ENCODE data around the gene TRPM3.

Gene TRPM3

DNA sequence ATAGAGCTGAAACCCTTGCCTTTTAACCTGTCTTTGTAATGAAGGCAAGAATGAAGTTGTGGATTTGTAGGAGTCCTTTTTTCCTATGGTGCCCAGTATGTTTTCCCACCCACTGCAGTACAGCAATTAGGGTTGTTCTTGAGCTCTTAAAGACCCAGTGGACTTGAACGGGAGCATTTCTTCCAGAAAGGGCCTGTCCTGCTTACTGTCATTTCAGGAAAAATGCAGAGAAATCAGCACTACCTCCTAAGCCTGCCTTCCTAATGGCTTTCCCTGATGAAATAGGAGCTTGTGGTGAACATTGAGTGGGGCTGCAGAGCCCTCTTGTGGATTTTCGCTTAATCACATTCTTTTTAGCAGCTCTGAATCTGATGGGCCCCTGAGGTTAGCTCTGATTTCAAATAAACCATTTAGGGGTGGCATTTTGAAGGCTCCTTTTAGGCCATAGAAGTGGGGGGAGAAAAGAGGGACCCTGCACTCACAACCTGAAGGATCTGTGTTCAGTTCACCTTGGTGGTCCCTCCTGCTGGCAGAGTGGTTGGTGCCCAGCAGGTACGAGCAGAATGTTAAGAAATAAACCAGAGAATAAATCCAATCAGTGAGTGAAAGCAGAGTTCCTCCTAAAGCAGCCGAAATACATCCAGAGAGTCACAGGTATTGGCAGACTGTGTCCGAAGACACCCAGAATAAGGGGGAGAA lies 519.0 kb downstream of the TRPM3 start:
- Histone ChIP-seq H3K27ac (peak overlapping the region; percentile 98), H3K4me3 (ENCODE audit: low read depth, low read length) (peak overlapping the region; percentile 24), H3K27me3 (replicated peaks) (no peaks in the 10 kb centered on the region), H3K36me3 (replicated peaks) (no peaks in the 10 kb centered on the region)
- peak; percentile 85 for DNase-seq
- in situ Hi-C loops (cut with HindIII; ENCODE audit: low pct_ligation_motif_present, low sequenced_read_pairs) = no loop called here
- TF ChIP-seq, protein P1, sequence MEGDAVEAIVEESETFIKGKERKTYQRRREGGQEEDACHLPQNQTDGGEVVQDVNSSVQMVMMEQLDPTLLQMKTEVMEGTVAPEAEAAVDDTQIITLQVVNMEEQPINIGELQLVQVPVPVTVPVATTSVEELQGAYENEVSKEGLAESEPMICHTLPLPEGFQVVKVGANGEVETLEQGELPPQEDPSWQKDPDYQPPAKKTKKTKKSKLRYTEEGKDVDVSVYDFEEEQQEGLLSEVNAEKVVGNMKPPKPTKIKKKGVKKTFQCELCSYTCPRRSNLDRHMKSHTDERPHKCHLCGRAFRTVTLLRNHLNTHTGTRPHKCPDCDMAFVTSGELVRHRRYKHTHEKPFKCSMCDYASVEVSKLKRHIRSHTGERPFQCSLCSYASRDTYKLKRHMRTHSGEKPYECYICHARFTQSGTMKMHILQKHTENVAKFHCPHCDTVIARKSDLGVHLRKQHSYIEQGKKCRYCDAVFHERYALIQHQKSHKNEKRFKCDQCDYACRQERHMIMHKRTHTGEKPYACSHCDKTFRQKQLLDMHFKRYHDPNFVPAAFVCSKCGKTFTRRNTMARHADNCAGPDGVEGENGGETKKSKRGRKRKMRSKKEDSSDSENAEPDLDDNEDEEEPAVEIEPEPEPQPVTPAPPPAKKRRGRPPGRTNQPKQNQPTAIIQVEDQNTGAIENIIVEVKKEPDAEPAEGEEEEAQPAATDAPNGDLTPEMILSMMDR (IDR thresholded peaks at IDR 0.05; ENCODE audit: low read depth, low read length, missing control alignments) = peak; percentile 83

DNA sequence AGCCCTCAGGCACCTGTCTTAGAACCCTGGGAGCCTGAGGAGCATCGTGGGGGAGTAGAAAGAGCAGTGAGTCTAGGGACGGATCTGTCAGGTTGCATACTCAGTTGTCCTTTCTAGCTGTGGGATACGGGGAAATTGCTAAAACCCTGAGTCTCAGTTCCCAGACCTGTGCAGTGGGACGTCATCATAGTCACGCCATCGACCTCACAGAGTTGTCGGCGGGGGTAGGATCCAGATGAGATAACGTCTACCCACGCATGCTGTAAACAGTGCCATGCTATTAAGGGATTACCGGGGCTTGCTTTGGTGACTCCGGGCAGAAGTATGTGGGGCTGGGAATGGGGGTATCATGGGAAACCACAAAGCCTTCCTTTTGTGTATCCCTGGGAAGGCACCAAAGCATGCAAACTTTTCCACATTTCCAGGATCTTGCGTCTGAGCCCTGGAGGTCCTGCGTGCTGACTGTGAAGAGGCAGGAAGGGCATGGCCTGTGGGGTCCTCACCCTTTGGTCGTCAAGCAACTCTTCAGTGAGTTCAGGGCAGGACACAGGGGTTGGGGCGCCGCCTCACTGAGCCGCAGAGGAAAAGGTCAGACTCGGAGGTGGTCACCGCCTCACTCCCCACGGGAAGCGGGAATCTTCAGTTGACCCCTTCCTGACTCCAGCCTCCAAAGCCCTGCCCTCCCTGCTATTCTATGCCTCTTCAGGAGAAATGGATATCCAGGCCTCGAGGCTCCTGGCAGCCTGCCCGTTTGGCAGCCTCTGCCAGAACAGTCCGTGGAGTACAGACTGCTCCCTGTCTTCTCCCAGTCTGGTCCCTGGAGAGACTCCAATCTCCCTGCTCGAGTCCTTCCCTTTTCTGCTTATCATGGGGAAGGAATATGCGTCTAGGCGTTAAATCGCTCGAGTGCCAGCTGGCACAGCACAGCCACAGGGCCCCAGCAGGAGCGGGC lies 520.1 kb downstream of the TRPM3 start:
- TF ChIP-seq, protein P1 (IDR thresholded peaks at IDR 0.05; ENCODE audit: low read depth, low read length, missing control alignments) = no peak
- H3K27ac ChIP-seq = peak overlapping the region; percentile 98

DNA sequence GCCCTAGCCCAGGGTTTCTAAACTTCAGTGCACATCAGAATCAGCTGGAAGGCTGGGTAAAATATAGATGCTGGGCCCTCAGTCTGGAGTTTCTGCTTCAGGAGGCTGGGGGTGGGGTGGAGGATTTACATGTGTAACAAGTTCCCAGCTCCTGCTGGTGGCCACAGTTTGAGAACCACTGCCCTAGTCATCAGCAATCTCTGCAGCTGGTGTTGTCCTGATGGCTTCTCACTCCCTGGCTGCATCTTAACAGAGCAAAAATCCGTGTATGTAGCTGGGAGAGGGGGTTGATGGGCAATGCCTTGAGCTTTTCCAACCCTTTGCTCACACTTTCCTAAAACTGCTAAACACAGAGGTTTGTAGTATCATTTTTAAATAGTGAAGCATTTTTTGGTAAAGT lies 520.9 kb downstream of the TRPM3 start:
- no peaks in the 10 kb centered on the region for H3K27me3 ChIP-seq (replicated peaks)
- H3K36me3 ChIP-seq (replicated peaks) = no peaks in the 10 kb centered on the region
- in situ Hi-C loops (cut with HindIII; ENCODE audit: low pct_ligation_motif_present, low sequenced_read_pairs) = no loop called here
- peak overlapping the region; percentile 12 for H3K4me3 ChIP-seq (ENCODE audit: low read depth, low read length)
- peak; percentile 80 for DNase-seq
- H3K27ac ChIP-seq = peak overlapping the region; percentile 98
- TF ChIP-seq, protein P1 (IDR thresholded peaks at IDR 0.05; ENCODE audit: low read depth, low read length, missing control alignments) = no peak

More for the DNA sequence above, 520.1 kb downstream of the TRPM3 start:
- no peaks in the 10 kb centered on the region for H3K27me3 ChIP-seq (replicated peaks)
- peak overlapping the region; percentile 37 for H3K4me3 ChIP-seq (ENCODE audit: low read depth, low read length)
- peak; percentile 99 for DNase-seq
- in situ Hi-C loops (cut with HindIII; ENCODE audit: low pct_ligation_motif_present, low sequenced_read_pairs) = no loop called here
- no peaks in the 10 kb centered on the region for H3K36me3 ChIP-seq (replicated peaks)

DNA sequence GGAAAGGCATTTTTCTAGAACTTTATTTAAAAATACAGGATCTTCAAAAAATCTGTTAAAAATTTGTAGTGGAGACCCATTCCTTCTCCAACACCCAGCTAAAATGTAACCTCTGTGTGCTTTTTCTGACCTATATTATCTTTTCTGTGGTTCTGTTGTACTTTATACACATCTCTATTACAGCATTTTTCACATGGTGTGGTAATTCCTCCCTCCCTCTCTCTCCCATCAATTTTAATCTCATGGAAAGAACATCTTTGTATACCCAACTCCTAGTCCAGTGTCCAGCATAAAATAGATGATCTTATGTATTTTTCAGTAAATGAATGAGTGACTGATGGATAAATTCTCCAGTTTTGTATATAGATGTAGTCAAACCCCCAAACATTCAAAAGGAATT lies 523.5 kb downstream of the TRPM3 start:
- Histone ChIP-seq H3K27ac (no peak overlapping the region), H3K27me3 (replicated peaks) (no peaks in the 10 kb centered on the region), H3K4me3 (ENCODE audit: low read depth, low read length) (no peak overlapping the region), H3K36me3 (replicated peaks) (no peaks in the 10 kb centered on the region)
- TF ChIP-seq, protein P1 (IDR thresholded peaks at IDR 0.05; ENCODE audit: low read depth, low read length, missing control alignments) = no peak
- in situ Hi-C loops (cut with HindIII; ENCODE audit: low pct_ligation_motif_present, low sequenced_read_pairs) = loop anchor here (25.0 kb wide), 1 partner anchor 186 kb away; the partner anchor contains the start of gene KLF9
- no peak for DNase-seq

DNA sequence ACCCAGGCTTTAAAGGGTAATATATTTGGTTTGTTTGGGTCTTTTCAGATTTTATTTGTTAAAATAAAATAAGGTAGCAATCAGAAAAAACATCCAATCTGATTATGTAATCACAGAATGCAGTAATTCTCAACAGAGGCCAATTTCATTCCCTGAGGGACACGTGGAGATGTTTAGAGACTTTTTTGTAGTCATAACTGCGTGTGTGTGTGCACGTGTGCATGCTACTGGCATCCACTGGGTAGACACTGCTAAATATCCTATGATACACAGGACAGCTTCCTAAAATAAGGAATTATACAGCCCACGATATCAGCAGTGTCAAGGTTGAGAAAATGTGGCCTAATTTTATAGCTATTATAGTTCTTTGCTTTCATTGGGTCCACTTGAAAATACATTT lies 526.2 kb downstream of the TRPM3 start:
- TF ChIP-seq, protein P1 (IDR thresholded peaks at IDR 0.05; ENCODE audit: low read depth, low read length, missing control alignments) = no peak
- Histone ChIP-seq H3K4me3 (ENCODE audit: low read depth, low read length) (no peak overlapping the region), H3K36me3 (replicated peaks) (no peaks in the 10 kb centered on the region), H3K27me3 (replicated peaks) (no peaks in the 10 kb centered on the region), H3K27ac (no peak overlapping the region)
- in situ Hi-C loops (cut with HindIII; ENCODE audit: low pct_ligation_motif_present, low sequenced_read_pairs) = loop anchor here (25.0 kb wide), 1 partner anchor 183 kb away; the partner anchor contains the start of gene KLF9
- no peak for DNase-seq
